Activated CD8-positive, alpha-beta T cell treated with anti-CD3 and anti-CD28 coated beads for 36 hours (primary cell): ENCODE data around the gene ANKLE1. TPM values are rescaled to one million over a fixed set of nuclear protein-coding genes. Genes with fewer than 3 reads are reported as not detected.

Experiments used
- ATAC-seq: fragments of 200-7000 bp; cut with Tn5 transposase; one replicate; pipeline ENCODE4 v1.10.0; 2021; ENCODE audit warnings: mild to moderate bottlenecking, moderate library complexity
- CTCF ChIA-PET: fragments of 350-600 bp; sonication (Branson Sonifier 250); formaldehyde crosslinking; loops from one replicate; lab custom pipeline; 2021; ENCODE audit warnings: antibody characterized with exemption; lab: Charles Lee
- POLR2A ChIA-PET: fragments of 350-600 bp; sonication (Branson Sonifier 250); formaldehyde crosslinking; loops from one replicate; lab custom pipeline; 2021; ENCODE audit warnings: antibody characterized with exemption; lab: Charles Lee
- DNase-seq: peaks from one replicate; pipeline ENCODE4 v3.0.0-alpha.2; 2020
- H3K27ac Mint-ChIP-seq: one replicate; pipeline ENCODE4 v1.8.0; 2021; ENCODE audit warnings: mild to moderate bottlenecking, mixed read lengths
- H3K27me3 Mint-ChIP-seq: one replicate; pipeline ENCODE4 v1.8.0; 2021; ENCODE audit warnings: mixed read lengths
- H3K36me3 Mint-ChIP-seq: one replicate; pipeline ENCODE4 v1.8.0; 2021; ENCODE audit warnings: low read depth, mixed read lengths
- H3K4me1 Mint-ChIP-seq: one replicate; pipeline ENCODE4 v1.8.0; 2021; ENCODE audit warnings: low read depth, mixed read lengths
- H3K4me3 Mint-ChIP-seq: one replicate; pipeline ENCODE4 v1.8.0; 2021; ENCODE audit warnings: mild to moderate bottlenecking, moderate library complexity, mixed read lengths
- H3K9me3 Mint-ChIP-seq: one replicate; pipeline ENCODE4 v1.8.0; 2021; ENCODE audit warnings: mixed read lengths
- intact Hi-C: fragments of 100-400 bp; cut with micrococcal nuclease; formaldehyde crosslinking; loops from one replicate; pipeline ENCODE4 v1.10.0; 2022
- total RNA-seq, 2 experiments: library from RNA; stranded (reverse); gene quantifications; one replicate each; pipeline ENCODE4 v1.2.3, GENCODE V29; 2021
- TF ChIP-seq, protein P1 (sequence below): fragments of 200-600 bp; IDR thresholded peaks from one replicate; pipeline ENCODE4 v1.8.0; 2022; ENCODE audit warnings: antibody characterized with exemption, mild to moderate bottlenecking

ANKLE1 gene
- total RNA-seq, 2 experiments from 2014 or later = 15.9 to 18.4 TPM

DNA sequence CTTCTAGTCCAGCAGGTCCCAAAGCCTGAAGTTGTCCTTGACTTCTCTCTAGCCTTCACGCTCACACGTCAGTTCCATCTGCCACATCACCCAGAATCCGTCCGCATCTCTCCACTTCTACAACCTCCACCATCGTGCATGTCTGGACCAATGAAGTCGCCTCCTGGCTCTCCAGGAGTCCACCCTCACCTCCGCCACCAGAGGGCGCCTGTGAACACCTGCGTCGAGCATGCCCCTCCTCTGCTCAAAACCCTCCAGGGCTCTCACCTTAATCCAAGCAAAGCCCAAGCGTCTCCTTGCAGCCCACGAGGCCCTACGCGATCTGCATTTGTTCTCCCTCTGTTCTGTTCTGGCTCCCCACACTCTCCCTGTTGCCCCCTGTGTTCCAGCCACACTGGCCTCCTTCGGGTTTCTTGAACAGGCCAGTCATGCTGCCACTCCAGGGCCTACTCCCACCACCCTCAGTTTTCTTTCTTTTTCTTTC lies 20.8 kb upstream of the ANKLE1 start:
- peak; percentile 94 for DNase-seq
- TF ChIP-seq, protein P1, sequence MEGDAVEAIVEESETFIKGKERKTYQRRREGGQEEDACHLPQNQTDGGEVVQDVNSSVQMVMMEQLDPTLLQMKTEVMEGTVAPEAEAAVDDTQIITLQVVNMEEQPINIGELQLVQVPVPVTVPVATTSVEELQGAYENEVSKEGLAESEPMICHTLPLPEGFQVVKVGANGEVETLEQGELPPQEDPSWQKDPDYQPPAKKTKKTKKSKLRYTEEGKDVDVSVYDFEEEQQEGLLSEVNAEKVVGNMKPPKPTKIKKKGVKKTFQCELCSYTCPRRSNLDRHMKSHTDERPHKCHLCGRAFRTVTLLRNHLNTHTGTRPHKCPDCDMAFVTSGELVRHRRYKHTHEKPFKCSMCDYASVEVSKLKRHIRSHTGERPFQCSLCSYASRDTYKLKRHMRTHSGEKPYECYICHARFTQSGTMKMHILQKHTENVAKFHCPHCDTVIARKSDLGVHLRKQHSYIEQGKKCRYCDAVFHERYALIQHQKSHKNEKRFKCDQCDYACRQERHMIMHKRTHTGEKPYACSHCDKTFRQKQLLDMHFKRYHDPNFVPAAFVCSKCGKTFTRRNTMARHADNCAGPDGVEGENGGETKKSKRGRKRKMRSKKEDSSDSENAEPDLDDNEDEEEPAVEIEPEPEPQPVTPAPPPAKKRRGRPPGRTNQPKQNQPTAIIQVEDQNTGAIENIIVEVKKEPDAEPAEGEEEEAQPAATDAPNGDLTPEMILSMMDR = peak; percentile 84
- peak; percentile 100 for ATAC-seq
- Mint-ChIP-seq H3K4me3 (no peak overlapping the region), H3K9me3 (no peaks in the 10 kb centered on the region), H3K4me1 (peaks cover 8% of the 10 kb centered on the region), H3K36me3 (no peaks in the 10 kb centered on the region), H3K27ac (no peak overlapping the region), H3K27me3 (no peaks in the 10 kb centered on the region)
- POLR2A ChIA-PET = interaction anchor here (0.6 to 3.0 kb wide), 2 partner anchors 21 to 194 kb away, joined by 3 to 9 read pairs; partner anchors contain the start of gene ANKLE1
- intact Hi-C loops = no loop called here
- CTCF ChIA-PET = interaction anchor here (0.7 to 6.3 kb wide), 17 partner anchors 9 to 196 kb away, joined by 3 to 46 read pairs (median 5); partner anchors contain the start of genes ANKLE1 and USE1

DNA sequence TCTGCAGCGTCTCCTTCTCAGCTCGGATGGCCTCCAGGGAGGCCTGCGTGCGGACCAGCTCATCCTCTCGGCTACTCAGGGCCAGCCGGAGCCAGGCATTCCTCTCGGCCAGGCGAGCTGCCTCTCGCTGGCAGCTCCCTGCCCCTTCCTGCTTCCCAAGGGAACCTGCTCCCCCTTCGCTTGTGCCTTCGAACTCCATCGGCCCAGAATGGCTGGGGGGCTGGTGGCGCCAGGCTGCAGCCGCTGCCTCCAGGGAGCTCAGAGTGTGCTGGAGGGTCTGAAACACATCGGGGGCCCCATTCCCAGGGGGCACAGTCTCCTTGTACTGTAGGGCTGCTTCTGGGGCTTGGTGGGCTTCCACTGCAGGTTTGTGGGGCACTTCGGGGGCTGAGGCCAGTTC lies 19.1 kb upstream of the ANKLE1 start:
- intact Hi-C loops = no loop called here
- Mint-ChIP-seq H3K4me1 (peaks cover 15% of the 10 kb centered on the region), H3K27ac (no peak overlapping the region), H3K27me3 (no peaks in the 10 kb centered on the region), H3K36me3 (no peaks in the 10 kb centered on the region), H3K4me3 (no peak overlapping the region), H3K9me3 (no peaks in the 10 kb centered on the region)
- TF ChIP-seq, protein P1 = no peak
- ChIA-PET CTCF (interaction anchor here (1.1 to 1.2 kb wide), 2 partner anchors 13 to 43 kb away, joined by 3 to 5 read pairs; partner anchors contain the start of gene MRPL34), POLR2A (interaction anchor here (0.9 to 1.0 kb wide), 2 partner anchors 19 to 126 kb away, joined by 3 read pairs; partner anchors contain the start of gene ANKLE1)
- no peak for DNase-seq
- ATAC-seq = no peak

DNA sequence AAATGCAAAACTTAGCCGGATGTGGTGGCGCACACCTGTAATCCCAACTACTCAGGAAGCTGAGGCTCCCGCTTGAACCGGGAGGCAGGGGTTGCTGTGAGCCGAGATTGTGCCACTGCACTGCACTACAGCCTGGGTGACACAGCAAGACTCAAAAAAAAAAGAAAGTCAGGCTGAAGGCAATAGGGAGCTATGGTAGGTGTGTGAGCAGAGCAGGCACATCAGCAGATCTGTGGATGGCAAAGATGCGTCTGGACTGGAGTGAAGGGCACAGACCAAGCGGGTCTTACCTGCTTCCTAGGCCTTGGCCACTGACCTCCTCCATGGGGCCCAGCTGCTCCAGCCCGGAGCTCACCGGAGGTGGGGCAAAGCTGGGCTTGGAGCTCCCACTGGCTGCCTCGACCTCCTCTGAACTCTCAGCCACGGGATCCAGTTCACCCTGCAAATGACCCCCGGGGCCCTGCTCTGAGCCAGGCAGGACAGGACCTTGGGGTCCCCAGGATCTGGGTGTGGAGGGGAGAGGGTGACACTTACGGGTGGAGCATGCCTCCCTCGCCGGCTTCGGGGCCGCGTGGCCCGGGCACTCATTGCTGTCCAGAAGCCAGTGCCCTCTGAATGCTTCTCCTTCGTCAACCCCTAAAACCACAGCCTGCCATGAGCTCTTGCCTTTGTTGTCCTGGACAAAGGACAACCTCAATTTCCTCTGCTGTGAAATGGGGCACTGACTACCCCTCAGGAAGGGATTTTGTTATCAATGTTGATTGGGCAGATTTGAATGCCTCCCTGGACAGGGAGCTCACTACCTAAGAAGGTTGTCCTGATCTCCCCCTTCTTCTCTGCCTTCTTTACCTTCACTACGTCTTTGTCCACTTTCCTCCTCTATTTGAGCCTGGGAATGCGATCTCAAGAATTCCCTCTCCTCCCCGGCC lies 17.7 kb upstream of the ANKLE1 start:
- H3K4me1 Mint-ChIP-seq = peaks cover 21% of the 10 kb centered on the region
- H3K4me3 Mint-ChIP-seq = no peak overlapping the region
- DNase-seq (no peak), ATAC-seq (no peak)
- TF ChIP-seq, protein P1 = no peak
- H3K27me3 Mint-ChIP-seq = no peaks in the 10 kb centered on the region
- H3K9me3 Mint-ChIP-seq = no peaks in the 10 kb centered on the region
- CTCF ChIA-PET = interaction anchor here (1.2 to 5.9 kb wide), 4 partner anchors 19 to 125 kb away, joined by 3 to 46 read pairs (median 3); partner anchors contain the start of gene ANKLE1
- intact Hi-C loops = no loop called here
- POLR2A ChIA-PET = interaction anchor here (0.6 to 5.7 kb wide), 3 partner anchors 18 to 680 kb away, joined by 3 to 36 read pairs (median 6); partner anchors contain the start of gene ANKLE1
- peaks cover 1% of the 10 kb centered on the region for H3K36me3 Mint-ChIP-seq
- peak overlapping the region; percentile 6 for H3K27ac Mint-ChIP-seq

DNA sequence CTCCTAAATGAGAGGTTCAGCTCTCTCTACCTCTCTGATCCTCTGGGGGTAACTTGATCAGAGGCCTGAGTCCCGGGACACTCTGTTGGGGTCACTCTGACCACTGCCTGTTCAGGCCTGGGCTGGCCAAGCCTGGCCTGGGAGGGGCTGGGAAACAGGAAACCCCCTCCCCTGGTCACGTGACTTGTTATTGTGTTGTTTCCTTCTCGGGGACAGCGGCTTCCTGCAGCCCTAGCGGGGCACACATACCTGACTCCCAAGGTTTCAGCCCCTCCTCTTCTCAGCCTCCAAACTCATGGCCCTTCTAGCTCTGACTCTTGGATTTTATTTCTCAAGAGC lies 17.1 kb upstream of the ANKLE1 start, which contains the start of gene USHBP1:
TSS of gene USHBP1 (minus strand) at position 105 of the 339 bp plus-strand sequence. CDS start 446 bp downstream, outside the sequence.
- Mint-ChIP-seq H3K4me3 (no peak within 1 kb of the TSS), H3K4me1 (peaks cover 21% of the 10 kb centered on the region), H3K27ac (peak within 1 kb of the TSS; percentile 6), H3K9me3 (no peaks in the 10 kb centered on the region), H3K36me3 (peaks cover 1% of the 10 kb centered on the region), H3K27me3 (no peaks in the 10 kb centered on the region)
- DNase-seq (no peak), ATAC-seq (no peak)
- TF ChIP-seq, protein P1 = no peak
- ChIA-PET POLR2A (interaction anchor here (5.7 kb wide), 1 partner anchor 18 kb away, joined by 36 read pairs; the partner anchor contains the start of gene ANKLE1), CTCF (interaction anchor here (1.2 to 5.9 kb wide), 5 partner anchors 9 to 124 kb away, joined by 3 to 46 read pairs (median 3); partner anchors contain the start of gene ANKLE1)
- intact Hi-C loops = no loop called here
